Astrocyte (in vitro differentiated cells and primary cell): ENCODE data around the gene DNAJC27. TPM values are rescaled to one million over a fixed set of nuclear protein-coding genes. Genes with fewer than 3 reads are reported as not detected.

ENCODE experiments used
- DNase-seq: peaks from one replicate; pipeline ENCODE4 v3.0.0-alpha.2; 2010; ENCODE audit warnings: low read depth
- FAIRE-seq: peaks from 2 replicates; lab custom pipeline; 2011; peaks lifted over from hg19 to GRCh38; lab: Jason Lieb, UNC
- H2AFZ ChIP-seq: 2 replicates; pipeline ENCODE4 v1.6.0; 2012; ENCODE audit warnings: low read depth, low read length, inconsistent platforms
- H3K27ac ChIP-seq: 2 replicates; pipeline ENCODE4 v1.5.1; 2011; ENCODE audit warnings: low read depth, low read length, inconsistent platforms
- H3K27me3 ChIP-seq: 2 replicates; pipeline ENCODE4 v1.6.0; 2011; ENCODE audit warnings: low read length, inconsistent platforms; ENCODE audit not compliant: insufficient read depth
- H3K36me3 ChIP-seq: 2 replicates; pipeline ENCODE4 v1.5.1; 2011; ENCODE audit warnings: low read length, inconsistent platforms; ENCODE audit not compliant: insufficient read depth
- H3K4me1 ChIP-seq: 2 replicates; pipeline ENCODE4 v1.5.1; 2011; ENCODE audit warnings: low read length, inconsistent platforms; ENCODE audit not compliant: insufficient read depth
- H3K4me2 ChIP-seq: 2 replicates; pipeline ENCODE4 v1.6.0; 2012; ENCODE audit warnings: low read length, inconsistent platforms
- H3K4me3 ChIP-seq: 2 replicates; pipeline ENCODE4 v1.5.1; 2011; ENCODE audit warnings: low read depth, mild to moderate bottlenecking, low read length, inconsistent platforms; ENCODE audit not compliant: insufficient read depth
- H3K79me2 ChIP-seq: 2 replicates; pipeline ENCODE4 v1.6.0; 2012; ENCODE audit warnings: mild to moderate bottlenecking, low read length, inconsistent platforms; ENCODE audit not compliant: insufficient read depth
- H3K9ac ChIP-seq: 2 replicates; pipeline ENCODE4 v1.6.0; 2012; ENCODE audit warnings: mild to moderate bottlenecking, low read length, inconsistent platforms
- H3K9me3 ChIP-seq: 2 replicates; pipeline ENCODE4 v1.5.1; 2012; ENCODE audit warnings: low read depth, mild to moderate bottlenecking, low read length, inconsistent platforms; ENCODE audit not compliant: insufficient read depth
- H4K20me1 ChIP-seq: 2 replicates; pipeline ENCODE4 v1.6.0; 2012; ENCODE audit warnings: low read length, inconsistent platforms; ENCODE audit not compliant: insufficient read depth
- H3K27ac Mint-ChIP-seq: one replicate; pipeline ENCODE4 v1.8.0; 2021; ENCODE audit warnings: mild to moderate bottlenecking, mixed read lengths; ENCODE audit not compliant: unreplicated experiment
- H3K27me3 Mint-ChIP-seq: one replicate; pipeline ENCODE4 v1.8.0; 2021; ENCODE audit warnings: low read depth, mixed read lengths; ENCODE audit not compliant: unreplicated experiment
- H3K36me3 Mint-ChIP-seq: one replicate; pipeline ENCODE4 v1.8.0; 2021; ENCODE audit warnings: low read depth, mixed read lengths; ENCODE audit not compliant: unreplicated experiment
- H3K4me1 Mint-ChIP-seq: one replicate; pipeline ENCODE4 v1.8.0; 2021; ENCODE audit warnings: low read depth, mixed read lengths; ENCODE audit not compliant: unreplicated experiment
- H3K4me3 Mint-ChIP-seq: one replicate; pipeline ENCODE4 v1.8.0; 2021; ENCODE audit warnings: mild to moderate bottlenecking, moderate library complexity, mixed read lengths; ENCODE audit not compliant: unreplicated experiment
- H3K9me3 Mint-ChIP-seq: one replicate; pipeline ENCODE4 v1.8.0; 2021; ENCODE audit warnings: mild to moderate bottlenecking, mixed read lengths; ENCODE audit not compliant: unreplicated experiment
- CTCF ChIP-seq: IDR thresholded peaks from 2 replicates; pipeline ENCODE4 v1.5.1; 2011; ENCODE audit warnings: low read depth, mild to moderate bottlenecking, inconsistent platforms, low read length, moderate library complexity; ENCODE audit not compliant: insufficient read depth
- EZH2 ChIP-seq: IDR thresholded peaks from 2 replicates; pipeline ENCODE4 v1.6.1; 2012; ENCODE audit warnings: mild to moderate bottlenecking, low read length, inconsistent platforms; ENCODE audit not compliant: insufficient read depth
- total RNA-seq: library from RNA; stranded (reverse); gene quantifications from 2 replicates; pipeline ENCODE4 v1.2.1, GENCODE V29; 2021

DNAJC27 gene
- total RNA-seq, 1 donor from 2014 or later, result 3.5 TPM

GRCh38 chr2:24972315-24972961, 683 bp upstream of the DNAJC27 start:
- Mint-ChIP-seq H3K9me3 (no peaks in the 10 kb centered on the region), H3K27ac (peak overlapping the region; percentile 99), H3K4me3 (peak overlapping the region; percentile 98), H3K27me3 (no peaks in the 10 kb centered on the region), H3K36me3 (no peaks in the 10 kb centered on the region), H3K4me1 (no peaks in the 10 kb centered on the region)
- Histone ChIP-seq H3K4me2 (peak overlapping the region; percentile 90), H3K36me3 (no peaks in the 10 kb centered on the region), H3K4me3 (peak overlapping the region; percentile 96), H3K4me1 (no peaks in the 10 kb centered on the region), H4K20me1 (no peaks in the 10 kb centered on the region), H3K79me2 (peaks cover 26% of the 10 kb centered on the region), H3K27ac (peak overlapping the region; percentile 96), H3K9me3 (no peaks in the 10 kb centered on the region), H2AFZ (peak overlapping the region; percentile 61), H3K27me3 (no peaks in the 10 kb centered on the region), H3K9ac (peak overlapping the region; percentile 99)
- FAIRE-seq (no peak), DNase-seq (no peak)
- TF ChIP-seq CTCF (no peak), EZH2 (no peak)

GRCh38 chr2:24971286-24971535, 544 bp downstream of the DNAJC27 start:
- H3K27me3 Mint-ChIP-seq, result no peaks in the 10 kb centered on the region
- H3K4me1 ChIP-seq, result no peaks in the 10 kb centered on the region
- peak overlapping the region; percentile 96 for H3K4me3 ChIP-seq
- no peaks in the 10 kb centered on the region for H3K9me3 Mint-ChIP-seq
- DNase-seq (no peak), FAIRE-seq (no peak)
- peak overlapping the region; percentile 96 for H3K27ac ChIP-seq
- no peaks in the 10 kb centered on the region for H3K36me3 Mint-ChIP-seq
- no peaks in the 10 kb centered on the region for H3K27me3 ChIP-seq
- peak overlapping the region; percentile 99 for H3K9ac ChIP-seq
- peak overlapping the region; percentile 97 for H2AFZ ChIP-seq
- no peaks in the 10 kb centered on the region for H4K20me1 ChIP-seq
- TF ChIP-seq EZH2, result no peak
- no peak for TF ChIP-seq CTCF
- peaks cover 6% of the 10 kb centered on the region for H3K36me3 ChIP-seq
- peak overlapping the region; percentile 98 for H3K4me3 Mint-ChIP-seq
- H3K9me3 ChIP-seq, result no peaks in the 10 kb centered on the region
- no peaks in the 10 kb centered on the region for H3K4me1 Mint-ChIP-seq
- peaks cover 26% of the 10 kb centered on the region for H3K79me2 ChIP-seq
- peak overlapping the region; percentile 90 for H3K4me2 ChIP-seq
- H3K27ac Mint-ChIP-seq, result peak overlapping the region; percentile 96
